ENCODE data around the gene MRPL50.

- TF ChIP-seq NFRKB (IDR thresholded peaks at IDR 0.05), result no peak
- no peak for TF ChIP-seq ELF4 (IDR thresholded peaks at IDR 0.05)
- TF ChIP-seq TARDBP (IDR thresholded peaks at IDR 0.05), result no peak
- TF ChIP-seq FOXA1 (IDR thresholded peaks at IDR 0.05), result no peak
- TF ChIP-seq SP1 (IDR thresholded peaks at IDR 0.05), result no peak
- no peak for TF ChIP-seq BHLHE40 (IDR thresholded peaks at IDR 0.05; ENCODE audit: borderline replicate concordance)
- TF ChIP-seq FOXM1 (IDR thresholded peaks at IDR 0.05; ENCODE audit: borderline replicate concordance), result no peak
- no peak for TF ChIP-seq SUZ12 (IDR thresholded peaks at IDR 0.05)
- no peak for TF ChIP-seq L3MBTL2 (conservative IDR thresholded peaks at IDR 0.05)
- TF ChIP-seq CTBP1 (IDR thresholded peaks at IDR 0.05; ENCODE audit: borderline replicate concordance), result no peak
- no peak for TF ChIP-seq ZNF384 (IDR thresholded peaks at IDR 0.05)
These were observed 56.5 kb downstream of the MRPL50 start for GRCh38 chr9:101341958-101342357.

Measured in HEK293T (cell line).